ENCODE measurements around the gene RPP21.

The RPP21 gene

GRCh38 chr6:30391240-30391639, 46.3 kb downstream of the RPP21 start:
- H3K4me3 Mint-ChIP-seq: no peak overlapping the region
- peaks cover 6% of the 10 kb centered on the region for H3K4me1 Mint-ChIP-seq (ENCODE audit: low read depth)
- H3K9me3 Mint-ChIP-seq: no peaks in the 10 kb centered on the region
- peaks cover 75% of the 10 kb centered on the region for H3K27me3 Mint-ChIP-seq
- no peaks in the 10 kb centered on the region for H3K36me3 Mint-ChIP-seq (ENCODE audit: low read depth)
- H3K27ac Mint-ChIP-seq: no peak overlapping the region

DNA sequence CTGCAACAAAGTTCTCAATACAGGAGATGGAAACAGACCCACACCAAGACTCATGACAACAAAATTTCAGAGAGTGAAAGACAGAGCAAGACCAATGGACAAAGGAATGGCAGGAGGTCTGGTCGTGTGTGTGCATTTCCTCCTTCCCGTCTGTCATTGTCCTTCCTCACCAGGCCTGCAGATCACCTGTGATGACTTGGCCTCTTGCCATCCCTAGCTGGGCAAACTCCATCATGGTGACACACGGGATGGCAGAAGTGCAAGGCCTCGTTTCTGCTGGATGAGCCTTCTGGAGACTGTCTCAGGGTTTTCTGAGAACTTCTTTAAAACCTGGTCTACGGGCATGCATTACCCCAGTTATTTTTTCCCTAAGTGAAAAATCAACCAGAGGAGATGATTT, 49.2 kb downstream of the RPP21 start:
- Mint-ChIP-seq H3K27me3 (peaks cover 63% of the 10 kb centered on the region), H3K9me3 (no peaks in the 10 kb centered on the region), H3K36me3 (ENCODE audit: low read depth) (no peaks in the 10 kb centered on the region), H3K4me3 (no peak overlapping the region), H3K27ac (no peak overlapping the region), H3K4me1 (ENCODE audit: low read depth) (peaks cover 6% of the 10 kb centered on the region)

Measured in stimulated activated naive CD8-positive, alpha-beta T cell treated with anti-CD3 and anti-CD28 coated beads, Interleukin-15, Interleukin-2, amounts not matched to agents 100 ng/mL and 50 ng/mL, for 24 hours (primary cell).